ENCODE results near the gene NPRL2. TPM values are rescaled to one million over a fixed set of nuclear protein-coding genes. Genes with fewer than 3 reads are reported as not detected.

NPRL2 gene
- total and polyA plus RNA-seq, 2 of the 13 experiments (the other 11 are each of a cell fraction or from before 2014, with no cell fraction given) = 30.6 to 51.4 TPM

- TF ChIP-seq TP53 (CRISPR knock-in tag; conservative IDR thresholded peaks at IDR 0.05) (no peak), ZBTB3 (CRISPR knock-in tag; IDR thresholded peaks at IDR 0.05; ENCODE audit: borderline replicate concordance, low read depth) (no peak), RBM39 (IDR thresholded peaks at IDR 0.05; ENCODE audit: low read depth, low read length, poor library complexity, severe bottlenecking) (peak; percentile 62), MAFF (IDR thresholded peaks at IDR 0.05; ENCODE audit: low read depth, low read length) (no peak), IRF2 (CRISPR knock-in tag; IDR thresholded peaks at IDR 0.05) (0 out of 2 replicates have a peak, but pooled peaks have one; percentile 9), ZNF563 (CRISPR knock-in tag; IDR thresholded peaks at IDR 0.05) (peak; percentile 55; the same call in 1 of the 2 replicates), EP300 (IDR thresholded peaks at IDR 0.05; ENCODE audit: low read depth in 2 of 2, low read length in 2 of 2) (0 out of 4 replicates have a peak, but pooled peaks have one; percentile 5 to 14), EP300 (CRISPR knock-in tag; IDR thresholded peaks at IDR 0.05; ENCODE audit: borderline replicate concordance) (no peak), ADNP (CRISPR knock-in tag; IDR thresholded peaks at IDR 0.05) (no peak), ZBTB37 (CRISPR knock-in tag; IDR thresholded peaks at IDR 0.05) (peak; percentile 60), SP1 (IDR thresholded peaks at IDR 0.05) (no peak), SP1 (CRISPR knock-in tag; IDR thresholded peaks at IDR 0.05) (peak; percentile 80), KAT8 (CRISPR knock-in tag; IDR thresholded peaks at IDR 0.05) (peak; percentile 77; the same call in 1 of the 2 replicates), CBX5 (CRISPR knock-in tag; IDR thresholded peaks at IDR 0.05; ENCODE audit: borderline replicate concordance) (peak; percentile 43; the same call in 1 of the 2 replicates), KDM4B (CRISPR knock-in tag; IDR thresholded peaks at IDR 0.05) (0 out of 2 replicates have a peak, but pooled peaks have one; percentile 28), ZBTB44 (CRISPR knock-in tag; IDR thresholded peaks at IDR 0.05) (no peak), ZFP41 (CRISPR knock-in tag; IDR thresholded peaks at IDR 0.05; ENCODE audit: borderline replicate concordance) (no peak; the same call in 1 of the 2 replicates), ZC3H13 (CRISPR knock-in tag; IDR thresholded peaks at IDR 0.05) (no peak), ZNF800 (CRISPR knock-in tag; IDR thresholded peaks at IDR 0.05) (0 out of 2 replicates have a peak, but pooled peaks have one; percentile 2), ZNF75D (CRISPR knock-in tag; IDR thresholded peaks at IDR 0.05; ENCODE audit: borderline replicate concordance) (no peak), ZNF260 (CRISPR knock-in tag; IDR thresholded peaks at IDR 0.05; ENCODE audit: borderline replicate concordance, low read depth) (no peak), ZNF205 (CRISPR knock-in tag; IDR thresholded peaks at IDR 0.05) (no peak; the same call in 1 of the 2 replicates), PCBP1 (IDR thresholded peaks at IDR 0.05; ENCODE audit: borderline replicate concordance, low read depth, low read length) (peak; percentile 60; the same call in 1 of the 2 replicates), SYNCRIP (IDR thresholded peaks at IDR 0.05; ENCODE audit: insufficient read depth, low read depth, low read length) (no peak), ATF7 (IDR thresholded peaks at IDR 0.05) (no peak), ATF7 (CRISPR knock-in tag; IDR thresholded peaks at IDR 0.05) (no peak; the same call in 1 of the 2 replicates), CHD2 (IDR thresholded peaks at IDR 0.05; ENCODE audit: low read depth, low read length) (no peak)
Measured at GRCh38 chr3:50303013-50303815, 47.4 kb downstream of the NPRL2 start, which contains the start of gene HYAL1 (continued).

Data from HepG2 (cell line).